ENCODE results near the gene MDM4.
"Not testable (repeated sequence)": the region's sequence is repeated elsewhere in the genome, so short reads cannot be mapped to it uniquely, and the experiment has no call there.

- not testable (repeated sequence) for TF ChIP-seq CTCF, POLR2A (IDR thresholded peaks at IDR 0.05)
Measured at GRCh38 chr1:204521941-204522521, 5.8 kb downstream of the MDM4 start.

Data from body of pancreas (tissue), 4 donors.